ENCODE data around the gene BIRC5.

Gene BIRC5

GRCh38 chr17:78272914-78273258 lies 58.8 kb downstream of the BIRC5 start:
- DNase-seq (ENCODE audit: low read depth in 2 of 2): no peak

GRCh38 chr17:78273813-78274212 lies 59.8 kb downstream of the BIRC5 start:
- DNase-seq (ENCODE audit: low read depth in 2 of 2): no peak

Data from stimulated activated CD4-positive, alpha-beta T cell treated with anti-CD3 and anti-CD28 coated beads, Interleukin-1b, Interleukin-23, amount 100 ng/mL, for 1 hour (primary cell).